ENCODE results near the gene CNOT10. TPM values are rescaled to one million over a fixed set of nuclear protein-coding genes. Genes with fewer than 3 reads are reported as not detected.
"Not testable (repeated sequence)": the region's sequence is repeated elsewhere in the genome, so short reads cannot be mapped to it uniquely, and the experiment has no call there.

The CNOT10 gene
- polyA plus RNA-seq, 1 of the 3 experiments (the other 2 are of a cell fraction) = 23.5 TPM

DNA sequence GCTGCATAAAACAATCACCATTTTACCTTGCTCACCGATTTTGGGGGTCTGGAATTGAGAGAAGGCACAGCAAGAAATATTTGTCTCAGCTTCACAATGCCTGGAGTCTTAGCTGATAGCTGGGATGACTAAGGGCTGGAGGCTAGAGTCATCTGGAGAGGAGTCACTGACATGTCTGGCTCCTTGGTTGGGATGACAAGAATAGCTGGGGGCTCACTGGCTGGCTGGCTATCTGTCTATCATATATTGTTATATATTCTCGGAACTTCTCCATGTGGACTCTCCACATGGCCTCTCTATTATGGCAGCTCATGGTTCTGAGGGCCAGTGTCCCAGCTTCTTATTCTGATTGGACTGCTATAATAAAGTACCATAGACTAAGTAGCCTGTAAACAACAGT lies 112.8 kb downstream of the CNOT10 start:
- Histone ChIP-seq H3K4me3 (ENCODE audit: low read depth in 2 of 2, low read length in 1 of 2) (no peak overlapping the region), H3K79me2 (ENCODE audit: insufficient read depth) (no peaks in the 10 kb centered on the region), H3K4me2 (no peak overlapping the region), H3K9ac (no peak overlapping the region), H3K9me2 (no peaks in the 10 kb centered on the region), H4K20me1 (ENCODE audit: insufficient read depth) (no peaks in the 10 kb centered on the region), H3K4me1 (ENCODE audit: control insufficient read depth in 1 of 2, insufficient read depth in 2 of 2, low read depth in 1 of 2, low read length in 1 of 2) (no peaks in the 10 kb centered on the region), H2AFZ (ENCODE audit: low read depth) (no peak overlapping the region), H3F3A (replicated peaks; ENCODE audit: insufficient read depth) (no peaks in the 10 kb centered on the region), H3K27ac (ENCODE audit: low read depth in 2 of 2, low read length in 1 of 2) (no peak overlapping the region), H3K9me3 (no peaks in the 10 kb centered on the region), H3K27me3 (ENCODE audit: insufficient read depth) (no peaks in the 10 kb centered on the region), H3K36me3 (replicated peaks in 1 of 2; ENCODE audit: control insufficient read depth in 1 of 2, insufficient read depth in 2 of 2, low read length in 1 of 2) (no peaks in the 10 kb centered on the region)
- no peak for DNase-seq
- POLR2A ChIA-PET = no interaction called here
- CTCF ChIA-PET = no interaction called here
- WGBS (ENCODE audit: low lambda C conversion rate) = 48% methylated on average over 2 of the region's 2 CpGs
- TF ChIP-seq MXI1 (IDR thresholded peaks at IDR 0.05; ENCODE audit: low read depth, low read length) (no peak), TAF1 (IDR thresholded peaks at IDR 0.05; ENCODE audit: borderline replicate concordance, low read depth, low read length) (no peak), RAD21 (IDR thresholded peaks at IDR 0.05; ENCODE audit: low read length) (no peak), ELF1 (IDR thresholded peaks at IDR 0.05) (no peak), RFX5 (IDR thresholded peaks at IDR 0.05; ENCODE audit: low read length) (no peak)
- TF ChIP-seq, protein P1, sequence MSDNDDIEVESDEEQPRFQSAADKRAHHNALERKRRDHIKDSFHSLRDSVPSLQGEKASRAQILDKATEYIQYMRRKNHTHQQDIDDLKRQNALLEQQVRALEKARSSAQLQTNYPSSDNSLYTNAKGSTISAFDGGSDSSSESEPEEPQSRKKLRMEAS (IDR thresholded peaks at IDR 0.05; ENCODE audit: low read depth) = no peak
- TF ChIP-seq, protein P2, sequence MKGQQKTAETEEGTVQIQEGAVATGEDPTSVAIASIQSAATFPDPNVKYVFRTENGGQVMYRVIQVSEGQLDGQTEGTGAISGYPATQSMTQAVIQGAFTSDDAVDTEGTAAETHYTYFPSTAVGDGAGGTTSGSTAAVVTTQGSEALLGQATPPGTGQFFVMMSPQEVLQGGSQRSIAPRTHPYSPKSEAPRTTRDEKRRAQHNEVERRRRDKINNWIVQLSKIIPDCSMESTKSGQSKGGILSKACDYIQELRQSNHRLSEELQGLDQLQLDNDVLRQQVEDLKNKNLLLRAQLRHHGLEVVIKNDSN (IDR thresholded peaks at IDR 0.05; ENCODE audit: borderline replicate concordance, low read depth) = no peak

DNA sequence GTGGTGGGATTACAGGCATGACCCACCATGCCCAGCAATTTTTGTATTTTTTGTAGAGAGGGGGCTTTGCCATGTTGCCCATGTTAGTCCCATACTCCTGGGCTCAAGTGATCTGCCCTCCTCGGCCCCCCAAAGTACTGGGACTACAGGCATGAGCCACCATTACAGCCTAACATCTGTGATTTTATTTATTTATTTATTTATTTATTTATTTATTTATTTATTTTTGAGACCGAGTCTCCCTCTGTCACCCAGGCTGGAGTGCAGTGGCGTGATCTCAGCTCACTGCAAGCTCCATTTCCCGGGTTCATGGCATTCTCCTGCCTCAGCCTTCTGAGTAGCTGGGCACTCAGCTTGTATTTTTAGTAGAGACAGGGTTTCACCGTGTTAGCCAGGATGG lies 116.5 kb downstream of the CNOT10 start:
- H3K4me3 ChIP-seq (ENCODE audit: low read depth in 2 of 2, low read length in 1 of 2); H3K9me3 ChIP-seq; CTCF ChIA-PET; POLR2A ChIA-PET; H2AFZ ChIP-seq (ENCODE audit: low read depth); H3K36me3 ChIP-seq (replicated peaks in 1 of 2; ENCODE audit: control insufficient read depth in 1 of 2, insufficient read depth in 2 of 2, low read length in 1 of 2); H3K9ac ChIP-seq; DNase-seq; H3K79me2 ChIP-seq (ENCODE audit: insufficient read depth); H3K9me2 ChIP-seq; H3K27ac ChIP-seq (ENCODE audit: low read depth in 2 of 2, low read length in 1 of 2); H3K4me2 ChIP-seq; H3K27me3 ChIP-seq (ENCODE audit: insufficient read depth); H4K20me1 ChIP-seq (ENCODE audit: insufficient read depth); H3K4me1 ChIP-seq (ENCODE audit: control insufficient read depth in 1 of 2, insufficient read depth in 2 of 2, low read depth in 1 of 2, low read length in 1 of 2); H3F3A ChIP-seq (replicated peaks; ENCODE audit: insufficient read depth): not testable (repeated sequence)
- WGBS (ENCODE audit: low lambda C conversion rate) = 80% methylated on average over 5 of the region's 5 CpGs

DNA sequence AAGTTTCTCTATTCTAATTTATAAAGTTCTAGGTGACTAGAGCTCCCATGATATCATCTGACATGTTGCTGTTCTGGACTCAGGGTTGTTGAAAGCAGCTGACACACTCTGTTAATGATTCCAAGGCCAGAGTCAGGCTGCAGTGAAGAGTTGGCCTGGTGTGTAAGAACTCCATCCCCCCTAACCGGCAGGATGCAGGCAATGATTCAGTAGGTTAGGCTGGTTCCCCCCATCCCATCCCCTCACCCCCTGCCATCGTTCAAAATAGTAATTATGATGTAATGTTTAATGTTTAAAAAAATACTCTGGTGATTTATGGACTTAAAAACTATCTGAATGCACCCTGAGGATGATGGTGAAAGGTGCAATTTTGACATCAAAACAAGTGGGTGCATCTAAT lies 128.2 kb downstream of the CNOT10 start:
- H3K9me2 ChIP-seq = no peaks in the 10 kb centered on the region
- 48% methylated on average over 2 of the region's 2 CpGs for WGBS (ENCODE audit: low lambda C conversion rate)
- H3K9me3 ChIP-seq = no peaks in the 10 kb centered on the region
- H3K79me2 ChIP-seq (ENCODE audit: insufficient read depth) = no peaks in the 10 kb centered on the region
- no peaks in the 10 kb centered on the region; a peak in 1 of 4 replicates for H3K4me1 ChIP-seq (ENCODE audit: control insufficient read depth in 1 of 2, insufficient read depth in 2 of 2, low read depth in 1 of 2, low read length in 1 of 2)
- CTCF ChIA-PET = no interaction called here
- no peak overlapping the region for H3K9ac ChIP-seq
- DNase-seq = no peak
- POLR2A ChIA-PET = no interaction called here
- no peaks in the 10 kb centered on the region for H4K20me1 ChIP-seq (ENCODE audit: insufficient read depth)
- peaks cover 28% of the 10 kb centered on the region for H3K27me3 ChIP-seq (ENCODE audit: insufficient read depth)
- H3K27ac ChIP-seq (ENCODE audit: low read depth in 2 of 2, low read length in 1 of 2) = no peak overlapping the region
- H2AFZ ChIP-seq (ENCODE audit: low read depth) = no peak overlapping the region
- H3F3A ChIP-seq (replicated peaks; ENCODE audit: insufficient read depth) = no peaks in the 10 kb centered on the region
- no peak overlapping the region for H3K4me3 ChIP-seq (ENCODE audit: low read depth in 2 of 2, low read length in 1 of 2)
- no peaks in the 10 kb centered on the region for H3K36me3 ChIP-seq (replicated peaks in 1 of 2; ENCODE audit: control insufficient read depth in 1 of 2, insufficient read depth in 2 of 2, low read length in 1 of 2)
- H3K4me2 ChIP-seq = no peak overlapping the region
- TF ChIP-seq NRF1 (IDR thresholded peaks at IDR 0.05; ENCODE audit: low read depth, low read length) = no peak
- TF ChIP-seq RFX5 (IDR thresholded peaks at IDR 0.05; ENCODE audit: low read length) = no peak
- TF ChIP-seq, protein P3, sequence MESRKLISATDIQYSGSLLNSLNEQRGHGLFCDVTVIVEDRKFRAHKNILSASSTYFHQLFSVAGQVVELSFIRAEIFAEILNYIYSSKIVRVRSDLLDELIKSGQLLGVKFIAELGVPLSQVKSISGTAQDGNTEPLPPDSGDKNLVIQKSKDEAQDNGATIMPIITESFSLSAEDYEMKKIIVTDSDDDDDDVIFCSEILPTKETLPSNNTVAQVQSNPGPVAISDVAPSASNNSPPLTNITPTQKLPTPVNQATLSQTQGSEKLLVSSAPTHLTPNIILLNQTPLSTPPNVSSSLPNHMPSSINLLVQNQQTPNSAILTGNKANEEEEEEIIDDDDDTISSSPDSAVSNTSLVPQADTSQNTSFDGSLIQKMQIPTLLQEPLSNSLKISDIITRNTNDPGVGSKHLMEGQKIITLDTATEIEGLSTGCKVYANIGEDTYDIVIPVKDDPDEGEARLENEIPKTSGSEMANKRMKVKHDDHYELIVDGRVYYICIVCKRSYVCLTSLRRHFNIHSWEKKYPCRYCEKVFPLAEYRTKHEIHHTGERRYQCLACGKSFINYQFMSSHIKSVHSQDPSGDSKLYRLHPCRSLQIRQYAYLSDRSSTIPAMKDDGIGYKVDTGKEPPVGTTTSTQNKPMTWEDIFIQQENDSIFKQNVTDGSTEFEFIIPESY (IDR thresholded peaks at IDR 0.05; ENCODE audit: borderline replicate concordance, low read depth) = no peak
- TF ChIP-seq SIN3A (IDR thresholded peaks at IDR 0.05; ENCODE audit: borderline replicate concordance, low read depth, low read length) = no peak
- TF ChIP-seq FOSL2 (IDR thresholded peaks at IDR 0.05; ENCODE audit: borderline replicate concordance, low read depth) = no peak
- TF ChIP-seq POLR2AphosphoS5 (IDR thresholded peaks at IDR 0.05; ENCODE audit: low read depth, low read length) = no peak
- TF ChIP-seq CHD2 (IDR thresholded peaks at IDR 0.05; ENCODE audit: low read length, partially characterized antibody) = no peak
- TF ChIP-seq, protein P4, sequence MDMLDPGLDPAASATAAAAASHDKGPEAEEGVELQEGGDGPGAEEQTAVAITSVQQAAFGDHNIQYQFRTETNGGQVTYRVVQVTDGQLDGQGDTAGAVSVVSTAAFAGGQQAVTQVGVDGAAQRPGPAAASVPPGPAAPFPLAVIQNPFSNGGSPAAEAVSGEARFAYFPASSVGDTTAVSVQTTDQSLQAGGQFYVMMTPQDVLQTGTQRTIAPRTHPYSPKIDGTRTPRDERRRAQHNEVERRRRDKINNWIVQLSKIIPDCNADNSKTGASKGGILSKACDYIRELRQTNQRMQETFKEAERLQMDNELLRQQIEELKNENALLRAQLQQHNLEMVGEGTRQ (IDR thresholded peaks at IDR 0.05; ENCODE audit: borderline replicate concordance, low read depth, low read length) = no peak
- no peak for TF ChIP-seq MXI1 (IDR thresholded peaks at IDR 0.05; ENCODE audit: low read depth, low read length)
- no peak for TF ChIP-seq JUND (IDR thresholded peaks at IDR 0.05)
- no peak for TF ChIP-seq RCOR1 (IDR thresholded peaks at IDR 0.05; ENCODE audit: low read length)
- no peak for TF ChIP-seq NFIC (IDR thresholded peaks at IDR 0.05; ENCODE audit: borderline replicate concordance)
- no peak for TF ChIP-seq FOXM1 (IDR thresholded peaks at IDR 0.05; ENCODE audit: low read depth)
- TF ChIP-seq TCF12 (IDR thresholded peaks at IDR 0.05) = no peak
- TF ChIP-seq, protein P5, sequence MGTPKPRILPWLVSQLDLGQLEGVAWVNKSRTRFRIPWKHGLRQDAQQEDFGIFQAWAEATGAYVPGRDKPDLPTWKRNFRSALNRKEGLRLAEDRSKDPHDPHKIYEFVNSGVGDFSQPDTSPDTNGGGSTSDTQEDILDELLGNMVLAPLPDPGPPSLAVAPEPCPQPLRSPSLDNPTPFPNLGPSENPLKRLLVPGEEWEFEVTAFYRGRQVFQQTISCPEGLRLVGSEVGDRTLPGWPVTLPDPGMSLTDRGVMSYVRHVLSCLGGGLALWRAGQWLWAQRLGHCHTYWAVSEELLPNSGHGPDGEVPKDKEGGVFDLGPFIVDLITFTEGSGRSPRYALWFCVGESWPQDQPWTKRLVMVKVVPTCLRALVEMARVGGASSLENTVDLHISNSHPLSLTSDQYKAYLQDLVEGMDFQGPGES (IDR thresholded peaks at IDR 0.05; ENCODE audit: low read depth, low read length) = no peak
- TF ChIP-seq YY1 (IDR thresholded peaks at IDR 0.05; ENCODE audit: low read depth) = no peak
